Measurements from ENCODE around the gene ARPP21.

Gene ARPP21

DNA sequence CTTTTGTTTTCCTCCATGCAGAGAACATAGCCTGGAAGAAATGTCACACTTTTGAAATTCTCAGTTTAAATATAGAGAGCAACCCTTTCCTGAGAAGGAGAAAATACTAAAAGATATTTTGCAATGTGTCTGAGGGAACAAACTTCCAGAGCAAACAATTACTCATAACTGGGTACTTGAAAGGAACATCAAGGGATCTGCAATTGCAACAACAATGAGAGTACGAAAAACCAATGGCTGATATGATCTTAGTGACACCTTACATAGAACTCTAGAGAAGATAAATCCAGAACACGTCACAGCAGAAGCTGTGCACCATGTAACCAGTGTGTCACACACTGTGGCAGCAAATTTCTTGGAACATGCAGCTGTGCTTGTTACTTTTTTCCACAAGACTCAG is 14.6 kb upstream of the ARPP21 start:
- H3K36me3 ChIP-seq = no peaks in the 10 kb centered on the region
- H3K27me3 ChIP-seq (ENCODE audit: insufficient read depth, low read depth, severe bottlenecking) = no peaks in the 10 kb centered on the region
- H3K9me3 ChIP-seq (ENCODE audit: severe bottlenecking) = no peaks in the 10 kb centered on the region
- TF ChIP-seq, protein P1, sequence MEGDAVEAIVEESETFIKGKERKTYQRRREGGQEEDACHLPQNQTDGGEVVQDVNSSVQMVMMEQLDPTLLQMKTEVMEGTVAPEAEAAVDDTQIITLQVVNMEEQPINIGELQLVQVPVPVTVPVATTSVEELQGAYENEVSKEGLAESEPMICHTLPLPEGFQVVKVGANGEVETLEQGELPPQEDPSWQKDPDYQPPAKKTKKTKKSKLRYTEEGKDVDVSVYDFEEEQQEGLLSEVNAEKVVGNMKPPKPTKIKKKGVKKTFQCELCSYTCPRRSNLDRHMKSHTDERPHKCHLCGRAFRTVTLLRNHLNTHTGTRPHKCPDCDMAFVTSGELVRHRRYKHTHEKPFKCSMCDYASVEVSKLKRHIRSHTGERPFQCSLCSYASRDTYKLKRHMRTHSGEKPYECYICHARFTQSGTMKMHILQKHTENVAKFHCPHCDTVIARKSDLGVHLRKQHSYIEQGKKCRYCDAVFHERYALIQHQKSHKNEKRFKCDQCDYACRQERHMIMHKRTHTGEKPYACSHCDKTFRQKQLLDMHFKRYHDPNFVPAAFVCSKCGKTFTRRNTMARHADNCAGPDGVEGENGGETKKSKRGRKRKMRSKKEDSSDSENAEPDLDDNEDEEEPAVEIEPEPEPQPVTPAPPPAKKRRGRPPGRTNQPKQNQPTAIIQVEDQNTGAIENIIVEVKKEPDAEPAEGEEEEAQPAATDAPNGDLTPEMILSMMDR (IDR thresholded peaks at IDR 0.05; ENCODE audit: low read depth, low read length) = no peak
- H3K4me3 ChIP-seq (ENCODE audit: low read depth, low read length) = no peak overlapping the region
- H3K27ac ChIP-seq = no peak overlapping the region
- no peak for DNase-seq

DNA sequence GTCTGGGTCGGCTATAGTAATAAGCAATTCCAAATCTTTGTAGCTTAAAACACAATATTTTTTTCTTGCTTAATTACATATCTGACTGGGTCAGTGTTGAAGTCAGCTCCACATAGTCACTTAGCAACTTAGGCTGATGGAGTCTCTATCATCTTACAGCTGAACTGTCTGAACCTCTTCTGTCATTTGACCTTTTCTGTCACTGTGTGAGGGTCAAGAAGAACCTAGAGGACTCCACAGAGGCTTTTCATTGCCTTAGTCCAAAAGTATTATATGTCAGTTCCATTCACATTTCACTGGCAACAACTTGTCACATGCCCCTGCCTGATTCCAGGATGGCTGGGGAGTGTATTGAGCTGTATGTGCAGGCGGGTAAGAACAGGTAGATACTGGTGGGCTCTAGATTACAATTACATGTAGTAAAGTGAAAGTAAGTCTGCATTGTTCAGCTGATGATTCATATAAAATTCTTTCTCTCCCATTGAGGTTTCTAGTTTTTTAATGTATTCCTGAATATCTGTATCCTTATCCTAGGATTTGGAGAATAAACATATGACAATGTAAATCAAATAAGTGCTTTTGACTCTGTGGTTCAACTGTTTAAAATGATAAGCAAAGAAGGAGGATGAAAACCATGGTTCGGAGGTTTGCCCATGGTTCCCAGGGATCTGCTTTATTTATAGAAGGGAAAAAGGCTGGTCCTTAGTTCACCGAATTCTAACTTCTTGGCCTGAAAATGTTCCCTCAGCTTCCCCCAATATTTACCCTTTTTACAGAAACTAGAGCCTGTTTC is 5.8 kb upstream of the ARPP21 start:
- DNase-seq = no peak
- Histone ChIP-seq H3K4me3 (ENCODE audit: low read depth, low read length) (no peak overlapping the region), H3K36me3 (no peaks in the 10 kb centered on the region), H3K9me3 (ENCODE audit: severe bottlenecking) (no peaks in the 10 kb centered on the region), H3K27me3 (ENCODE audit: insufficient read depth, low read depth, severe bottlenecking) (no peaks in the 10 kb centered on the region), H3K27ac (no peak overlapping the region)
- TF ChIP-seq, protein P1 (IDR thresholded peaks at IDR 0.05; ENCODE audit: low read depth, low read length) = no peak

DNA sequence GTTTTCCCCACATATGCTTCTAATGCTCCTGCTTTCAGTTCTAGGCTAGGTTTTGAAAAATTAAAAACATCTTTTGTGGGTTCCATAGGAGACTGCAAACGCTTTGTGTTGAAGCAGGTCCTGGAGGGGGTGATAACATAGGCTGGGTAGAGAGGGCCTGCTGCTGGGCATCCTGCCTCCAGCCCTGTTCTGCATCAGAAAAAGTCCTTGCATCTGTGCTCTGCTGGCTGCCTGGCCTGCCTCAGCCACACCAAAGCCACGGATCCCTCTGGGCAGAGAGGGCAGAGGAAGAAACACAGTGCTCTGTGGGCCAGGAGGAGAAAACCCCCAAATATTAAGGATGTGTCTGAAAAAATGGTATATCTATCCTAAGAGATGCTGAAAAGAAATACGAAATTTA is 3.9 kb upstream of the ARPP21 start:
- H3K9me3 ChIP-seq (ENCODE audit: severe bottlenecking) = no peaks in the 10 kb centered on the region
- no peak for DNase-seq
- H3K27ac ChIP-seq = no peak overlapping the region
- no peaks in the 10 kb centered on the region for H3K36me3 ChIP-seq
- H3K27me3 ChIP-seq (ENCODE audit: insufficient read depth, low read depth, severe bottlenecking) = no peaks in the 10 kb centered on the region
- TF ChIP-seq, protein P1 (IDR thresholded peaks at IDR 0.05; ENCODE audit: low read depth, low read length) = no peak
- no peak overlapping the region for H3K4me3 ChIP-seq (ENCODE audit: low read depth, low read length)

DNA sequence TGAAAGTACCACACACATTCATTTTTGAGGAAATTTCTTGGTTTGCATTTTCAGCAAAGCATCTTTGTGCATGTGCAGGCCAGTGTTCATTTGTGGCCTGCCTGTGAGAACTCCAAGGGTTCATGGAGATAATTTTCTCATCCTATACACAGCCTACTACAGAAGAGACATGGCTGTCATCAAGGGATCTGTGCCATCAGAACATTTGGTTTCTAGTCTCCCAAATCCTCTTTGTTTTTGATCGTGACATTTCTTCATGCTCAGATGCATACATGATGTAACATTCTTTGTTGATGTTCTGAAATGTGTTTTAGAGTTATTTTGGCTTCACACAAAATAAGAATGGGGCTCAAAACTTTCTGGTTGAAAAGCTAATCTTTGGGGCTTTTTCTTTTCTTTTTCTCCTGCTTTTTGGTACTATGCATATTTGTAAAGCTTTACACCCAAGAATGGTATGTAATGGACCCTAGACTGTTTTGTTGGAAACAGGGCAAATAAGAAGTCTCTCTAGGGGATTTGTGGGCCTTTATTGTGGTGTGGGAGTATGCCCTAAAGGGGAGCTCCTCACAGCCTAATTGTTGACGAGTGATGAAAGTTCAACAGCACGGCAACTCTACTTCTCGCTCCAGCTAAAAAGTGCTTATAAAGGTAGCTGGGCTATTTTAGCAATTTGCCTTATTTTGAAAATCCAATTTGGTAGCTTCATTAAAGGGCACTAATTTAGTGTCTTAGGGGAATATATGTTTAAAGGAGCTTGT is 3.2 kb upstream of the ARPP21 start:
- DNase-seq = no peak
- TF ChIP-seq, protein P1 (IDR thresholded peaks at IDR 0.05; ENCODE audit: low read depth, low read length) = no peak
- Histone ChIP-seq H3K27me3 (ENCODE audit: insufficient read depth, low read depth, severe bottlenecking) (no peaks in the 10 kb centered on the region), H3K4me3 (ENCODE audit: low read depth, low read length) (no peak overlapping the region), H3K36me3 (no peaks in the 10 kb centered on the region), H3K27ac (no peak overlapping the region), H3K9me3 (ENCODE audit: severe bottlenecking) (no peaks in the 10 kb centered on the region)

DNA sequence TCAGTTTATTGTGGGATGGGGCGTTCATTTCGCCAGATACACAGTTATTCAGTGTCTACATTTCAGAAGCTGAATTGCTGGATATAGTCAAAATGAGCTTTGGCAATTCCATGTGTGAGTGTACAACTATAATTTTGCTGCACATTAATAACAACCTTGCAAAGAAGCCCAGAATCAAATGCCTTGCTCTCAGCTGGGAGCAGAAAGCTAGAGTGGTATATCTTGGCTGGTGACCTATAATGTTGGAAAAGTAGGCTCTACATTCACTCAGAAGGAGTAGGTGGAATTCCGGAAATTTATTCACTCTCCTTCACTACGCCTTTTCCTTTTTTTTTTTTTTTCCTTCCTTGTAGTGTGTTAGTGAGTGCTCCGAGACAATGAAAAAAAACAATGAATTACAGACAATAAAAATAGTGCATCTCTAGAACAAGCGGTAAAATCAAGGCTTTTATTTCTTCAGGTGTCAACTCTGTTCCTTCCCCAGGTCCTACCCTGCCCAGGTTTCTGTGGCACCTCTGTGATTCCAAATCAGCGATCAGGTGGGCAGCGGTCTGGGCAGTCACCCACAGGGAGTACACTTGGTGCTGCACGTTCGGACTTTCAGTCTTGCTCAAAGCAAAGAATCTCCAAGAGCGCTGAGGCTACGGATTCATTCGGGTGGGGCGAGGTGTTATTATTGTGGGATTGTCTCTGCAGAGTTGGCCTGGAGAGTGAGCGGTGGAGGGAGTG is 910 bp upstream of the ARPP21 start:
- Histone ChIP-seq H3K9me3 (ENCODE audit: severe bottlenecking) (no peaks in the 10 kb centered on the region), H3K36me3 (no peaks in the 10 kb centered on the region), H3K27ac (no peak overlapping the region), H3K27me3 (ENCODE audit: insufficient read depth, low read depth, severe bottlenecking) (no peaks in the 10 kb centered on the region), H3K4me3 (ENCODE audit: low read depth, low read length) (no peak overlapping the region)
- DNase-seq = no peak
- TF ChIP-seq, protein P1 (IDR thresholded peaks at IDR 0.05; ENCODE audit: low read depth, low read length) = no peak

All from WERI-Rb-1 (cell line).